SK-N-MC (cell line): ENCODE data around the gene MARK3.

Source experiments
- EZH2 ChIP-seq: fragments of 200-600 bp; sonication (generic); IDR thresholded peaks from one replicate; pipeline ENCODE4 v1.6.1; 2017; ENCODE audit warnings: antibody characterized with exemption
- POLR2AphosphoS5 ChIP-seq: IDR thresholded peaks from 2 replicates; pipeline ENCODE4 v1.6.1; 2012; ENCODE audit warnings: mild to moderate bottlenecking, low read depth, low read length, borderline replicate concordance

- TF ChIP-seq EZH2 (no peak), POLR2AphosphoS5 (no peak)
Observed at GRCh38 chr14:103451401-103451800, 66.2 kb downstream of the MARK3 start.
